ENCODE data around the gene OPTN. TPM values are rescaled to one million over a fixed set of nuclear protein-coding genes. Genes with fewer than 3 reads are reported as not detected.

The OPTN gene
- total RNA-seq: 39.9 TPM

GRCh38 chr10:13099666-13100348 lies at the start of gene OPTN:
Gene OPTN, plus strand, starts transcription at chr10:13100163. Its CDS starts 8,960 bp downstream, at chr10:13109123.

GRCh38 chr10:13160934-13161856 lies 61.2 kb downstream of the OPTN start, which contains the start of gene MCM10:
Gene MCM10, plus strand, starts transcription at chr10:13161558. Its CDS starts 2,645 bp downstream, at chr10:13164203.

Other genes with a start within 250 kb of the OPTN start
- 13.0 TPM for gene CCDC3, start 98.5 kb upstream of the OPTN start, total RNA-seq
- gene MCM10, start 61.4 kb downstream of the OPTN start, total RNA-seq: 4.1 TPM
- not detected for gene UCMA, start 134.2 kb downstream of the OPTN start, total RNA-seq
- gene PHYH, start 199.9 kb downstream of the OPTN start, total RNA-seq: 29.1 TPM
- 70.8 TPM for gene SEPHS1, start 248.1 kb downstream of the OPTN start, total RNA-seq

Measured in camera-type eye (tissue), 1 donor.